HEK293 (cell line): ENCODE measurements around the gene MTFP1.
A peak's percentile ranks its signal among the peaks of the same experiment; 100 is the strongest.

Experiments used
- CTCF ChIA-PET: fragments of 350-600 bp; formaldehyde crosslinking; extraction: SDS; loops from one replicate; lab custom pipeline; 2021; ENCODE audit warnings: antibody characterized with exemption; lab: Yijun Ruan, JAX
- POLR2A ChIA-PET: fragments of 300-600 bp; formaldehyde crosslinking; extraction: SDS; loops from one replicate; lab custom pipeline; 2020; ENCODE audit warnings: antibody characterized with exemption, inconsistent platforms; lab: Yijun Ruan, JAX
- H3K27ac ChIP-seq: fragments of 200-500 bp; sonication (Bioruptor generic); 2 replicates; pipeline ENCODE4 v1.5.1; 2014; ENCODE audit warnings: low read depth, low read length, control low read depth, inconsistent platforms; ENCODE audit errors: extremely low read depth
- H3K36me3 ChIP-seq, 2 experiments: fragments of 200-500 bp in 1 of 2; sonication (Bioruptor generic) in 1 of 2; 1 replicate in 1 of 2; 2 replicates in 1 of 2; pipeline ENCODE4 v1.5.1; 2014 to 2017; ENCODE audit warnings: inconsistent platforms in 2 of 2, low read length in 2 of 2; ENCODE audit not compliant: control insufficient read depth in 2 of 2, insufficient read depth in 1 of 2
- H3K4me1 ChIP-seq: fragments of 200-500 bp; sonication (Bioruptor generic); 2 replicates; pipeline ENCODE4 v1.5.1; 2014; ENCODE audit warnings: mild to moderate bottlenecking, low read length, inconsistent platforms; ENCODE audit not compliant: control insufficient read depth, insufficient read depth
- H3K4me3 ChIP-seq: 2 replicates; pipeline ENCODE4 v1.5.1; 2011; ENCODE audit warnings: low read depth, mild to moderate bottlenecking, control low read depth, low read length, moderate library complexity
- H3K9me3 ChIP-seq: fragments of 200-500 bp; sonication (Bioruptor generic); 2 replicates; pipeline ENCODE4 v1.5.1; 2014; ENCODE audit warnings: low read depth, low read length, inconsistent platforms; ENCODE audit not compliant: control insufficient read depth, insufficient read depth
- BCL6B ChIP-seq: fragments of 450-650 bp; formaldehyde crosslinking; IDR thresholded peaks from 2 replicates; pipeline ENCODE4 v1.5.1; 2017; ENCODE audit warnings: missing biosample characterization, missing genetic modification characterization
- GLI2 ChIP-seq: fragments of 450-650 bp; formaldehyde crosslinking; IDR thresholded peaks from 2 replicates; pipeline ENCODE4; 2017; ENCODE audit warnings: missing biosample characterization, missing genetic modification characterization, low read depth, borderline replicate concordance
- OSR2 ChIP-seq: fragments of 450-650 bp; formaldehyde crosslinking; IDR thresholded peaks from 2 replicates; pipeline ENCODE4 v1.5.1; 2016; ENCODE audit warnings: missing biosample characterization, missing genetic modification characterization
- ZBTB1 ChIP-seq: fragments of 450-650 bp; formaldehyde crosslinking; IDR thresholded peaks from 2 replicates; pipeline ENCODE4 v1.5.1; 2016; ENCODE audit warnings: missing biosample characterization, missing genetic modification characterization
- ZEB2 ChIP-seq: fragments of 450-650 bp; formaldehyde crosslinking; IDR thresholded peaks from 2 replicates; pipeline ENCODE4 v1.5.1; 2016; ENCODE audit warnings: missing biosample characterization, missing genetic modification characterization
- ZNF140 ChIP-seq: fragments of 450-650 bp; formaldehyde crosslinking; IDR thresholded peaks from 2 replicates; pipeline ENCODE4 v1.5.1; 2016; ENCODE audit warnings: missing biosample characterization, missing genetic modification characterization
- ZNF155 ChIP-seq: fragments of 450-650 bp; formaldehyde crosslinking; IDR thresholded peaks from 2 replicates; pipeline ENCODE4 v1.5.1; 2016; ENCODE audit warnings: missing biosample characterization, missing genetic modification characterization
- ZNF239 ChIP-seq: fragments of 450-650 bp; formaldehyde crosslinking; IDR thresholded peaks from 2 replicates; pipeline ENCODE4 v1.5.1; 2016; ENCODE audit warnings: missing biosample characterization, missing genetic modification characterization
- ZNF24 ChIP-seq: fragments of 450-650 bp; formaldehyde crosslinking; IDR thresholded peaks from 2 replicates; pipeline ENCODE4 v1.5.1; 2016; ENCODE audit warnings: missing biosample characterization, missing genetic modification characterization
- ZNF302 ChIP-seq: fragments of 450-650 bp; formaldehyde crosslinking; IDR thresholded peaks from 2 replicates; pipeline ENCODE4 v1.5.1; 2016; ENCODE audit warnings: missing biosample characterization, missing genetic modification characterization, low read depth
- ZNF366 ChIP-seq: fragments of 450-650 bp; formaldehyde crosslinking; conservative IDR thresholded peaks from 2 replicates; pipeline ENCODE4 v1.5.1; 2016; ENCODE audit warnings: missing biosample characterization, missing genetic modification characterization
- ZNF391 ChIP-seq: fragments of 450-650 bp; formaldehyde crosslinking; IDR thresholded peaks from 2 replicates; pipeline ENCODE4 v1.5.1; 2016; ENCODE audit warnings: low read depth, missing biosample characterization, missing genetic modification characterization, borderline replicate concordance
- ZNF449 ChIP-seq: fragments of 450-650 bp; formaldehyde crosslinking; IDR thresholded peaks from 2 replicates; pipeline ENCODE4 v1.5.1; 2017; ENCODE audit warnings: missing biosample characterization, mild to moderate bottlenecking, missing genetic modification characterization, moderate library complexity
- ZNF560 ChIP-seq: fragments of 450-650 bp; formaldehyde crosslinking; IDR thresholded peaks from 2 replicates; pipeline ENCODE4 v1.5.1; 2017; ENCODE audit warnings: missing biosample characterization, missing genetic modification characterization, borderline replicate concordance
- ZXDB ChIP-seq: fragments of 450-650 bp; formaldehyde crosslinking; IDR thresholded peaks from 2 replicates; pipeline ENCODE4 v1.5.1; 2016; ENCODE audit warnings: missing biosample characterization, missing genetic modification characterization
- TF ChIP-seq, protein P1 (sequence below): fragments of 450-650 bp; formaldehyde crosslinking; conservative IDR thresholded peaks from 2 replicates; pipeline ENCODE4 v1.5.1; 2016; ENCODE audit warnings: low read depth, missing biosample characterization, missing genetic modification characterization
- TF ChIP-seq, protein P2 (sequence below): fragments of 450-650 bp; formaldehyde crosslinking; IDR thresholded peaks from 2 replicates; pipeline ENCODE4 v1.5.1; 2016; ENCODE audit warnings: missing biosample characterization, missing genetic modification characterization, borderline replicate concordance
- TF ChIP-seq, protein P3 (sequence below): fragments of 450-650 bp; formaldehyde crosslinking; conservative IDR thresholded peaks from 2 replicates; pipeline ENCODE4 v1.5.1; 2016; ENCODE audit warnings: low read depth, missing biosample characterization, missing genetic modification characterization
- TF ChIP-seq, protein P4 (sequence below): fragments of 450-650 bp; formaldehyde crosslinking; optimal IDR thresholded peaks from 2 replicates; pipeline ENCODE3; 2016; ENCODE audit warnings: missing biosample characterization, mild to moderate bottlenecking, missing genetic modification characterization
- TF ChIP-seq, protein P5 (sequence below): fragments of 450-650 bp; IDR thresholded peaks from 2 replicates; pipeline ENCODE4 v1.5.1; 2018; ENCODE audit warnings: missing biosample characterization, mild to moderate bottlenecking, missing genetic modification characterization

The MTFP1 gene

GRCh38 chr22:30435674-30436126, 10.1 kb downstream of the MTFP1 start (continued):
- TF ChIP-seq, protein P1, sequence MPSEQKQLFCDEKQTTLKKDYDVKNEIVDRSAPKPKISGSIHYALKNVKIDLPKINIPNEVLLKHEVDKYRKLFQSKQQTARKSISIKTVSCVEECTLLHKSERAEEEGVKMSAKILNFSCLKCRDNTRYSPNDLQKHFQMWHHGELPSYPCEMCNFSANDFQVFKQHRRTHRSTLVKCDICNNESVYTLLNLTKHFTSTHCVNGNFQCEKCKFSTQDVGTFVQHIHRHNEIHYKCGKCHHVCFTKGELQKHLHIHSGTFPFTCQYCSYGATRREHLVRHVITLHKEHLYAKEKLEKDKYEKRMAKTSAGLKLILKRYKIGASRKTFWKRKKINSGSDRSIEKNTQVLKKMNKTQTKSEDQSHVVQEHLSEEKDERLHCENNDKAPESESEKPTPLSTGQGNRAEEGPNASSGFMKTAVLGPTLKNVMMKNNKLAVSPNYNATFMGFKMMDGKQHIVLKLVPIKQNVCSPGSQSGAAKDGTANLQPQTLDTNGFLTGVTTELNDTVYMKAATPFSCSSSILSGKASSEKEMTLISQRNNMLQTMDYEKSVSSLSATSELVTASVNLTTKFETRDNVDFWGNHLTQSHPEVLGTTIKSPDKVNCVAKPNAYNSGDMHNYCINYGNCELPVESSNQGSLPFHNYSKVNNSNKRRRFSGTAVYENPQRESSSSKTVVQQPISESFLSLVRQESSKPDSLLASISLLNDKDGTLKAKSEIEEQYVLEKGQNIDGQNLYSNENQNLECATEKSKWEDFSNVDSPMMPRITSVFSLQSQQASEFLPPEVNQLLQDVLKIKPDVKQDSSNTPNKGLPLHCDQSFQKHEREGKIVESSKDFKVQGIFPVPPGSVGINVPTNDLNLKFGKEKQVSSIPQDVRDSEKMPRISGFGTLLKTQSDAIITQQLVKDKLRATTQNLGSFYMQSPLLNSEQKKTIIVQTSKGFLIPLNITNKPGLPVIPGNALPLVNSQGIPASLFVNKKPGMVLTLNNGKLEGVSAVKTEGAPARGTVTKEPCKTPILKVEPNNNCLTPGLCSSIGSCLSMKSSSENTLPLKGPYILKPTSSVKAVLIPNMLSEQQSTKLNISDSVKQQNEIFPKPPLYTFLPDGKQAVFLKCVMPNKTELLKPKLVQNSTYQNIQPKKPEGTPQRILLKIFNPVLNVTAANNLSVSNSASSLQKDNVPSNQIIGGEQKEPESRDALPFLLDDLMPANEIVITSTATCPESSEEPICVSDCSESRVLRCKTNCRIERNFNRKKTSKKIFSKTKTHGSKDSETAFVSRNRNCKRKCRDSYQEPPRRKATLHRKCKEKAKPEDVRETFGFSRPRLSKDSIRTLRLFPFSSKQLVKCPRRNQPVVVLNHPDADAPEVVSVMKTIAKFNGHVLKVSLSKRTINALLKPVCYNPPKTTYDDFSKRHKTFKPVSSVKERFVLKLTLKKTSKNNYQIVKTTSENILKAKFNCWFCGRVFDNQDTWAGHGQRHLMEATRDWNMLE = peak; percentile 75
- TF ChIP-seq ZXDB (tag by site-specific recombination) (peak; percentile 66), ZNF155 (tag by site-specific recombination) (no peak), ZBTB1 (no peak), BCL6B (tag by site-specific recombination) (no peak)

DNA sequence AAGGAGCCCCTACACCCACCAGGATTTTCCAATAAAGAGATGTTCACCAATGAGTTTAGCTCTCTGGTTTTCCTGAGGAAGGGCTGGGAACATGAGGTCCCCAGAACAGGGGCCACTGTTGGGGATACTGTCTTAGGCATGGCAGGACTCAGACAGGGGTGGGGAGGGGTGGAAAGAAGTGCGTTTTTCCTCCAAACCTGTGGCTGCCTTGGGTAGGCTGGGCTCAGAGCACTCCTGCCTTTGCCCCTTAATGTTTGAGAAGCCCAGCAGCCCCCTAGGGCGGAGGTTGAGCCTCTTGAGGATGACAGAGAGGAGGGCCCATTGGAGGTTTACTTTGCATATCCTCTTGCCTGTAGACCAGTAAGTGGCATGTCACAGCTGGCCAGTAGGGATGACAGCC, 10.6 kb downstream of the MTFP1 start:
- H3K9me3 ChIP-seq = no peaks in the 10 kb centered on the region
- POLR2A ChIA-PET = interaction anchor here (2.8 kb wide), 1 partner anchor 12 kb away, joined by 11 read pairs; no protein-coding TSS in a partner anchor
- no peaks in the 10 kb centered on the region for H3K36me3 ChIP-seq
- CTCF ChIA-PET = interaction anchor here (1.5 to 2.1 kb wide), 2 partner anchors 9 to 11 kb away, joined by 10 read pairs; no protein-coding TSS in a partner anchor
- H3K4me1 ChIP-seq = no peaks in the 10 kb centered on the region
- H3K4me3 ChIP-seq = no peak overlapping the region
- no peak overlapping the region for H3K27ac ChIP-seq
- TF ChIP-seq ZEB2 (tag by site-specific recombination) = no peak
- no peak for TF ChIP-seq ZNF560 (tag by site-specific recombination)
- TF ChIP-seq ZNF239 (tag by site-specific recombination) = no peak
- no peak for TF ChIP-seq GLI2 (tag by site-specific recombination)
- TF ChIP-seq ZNF449 (tag by site-specific recombination) = no peak
- no peak for TF ChIP-seq ZNF366 (tag by site-specific recombination)
- TF ChIP-seq, protein P2, sequence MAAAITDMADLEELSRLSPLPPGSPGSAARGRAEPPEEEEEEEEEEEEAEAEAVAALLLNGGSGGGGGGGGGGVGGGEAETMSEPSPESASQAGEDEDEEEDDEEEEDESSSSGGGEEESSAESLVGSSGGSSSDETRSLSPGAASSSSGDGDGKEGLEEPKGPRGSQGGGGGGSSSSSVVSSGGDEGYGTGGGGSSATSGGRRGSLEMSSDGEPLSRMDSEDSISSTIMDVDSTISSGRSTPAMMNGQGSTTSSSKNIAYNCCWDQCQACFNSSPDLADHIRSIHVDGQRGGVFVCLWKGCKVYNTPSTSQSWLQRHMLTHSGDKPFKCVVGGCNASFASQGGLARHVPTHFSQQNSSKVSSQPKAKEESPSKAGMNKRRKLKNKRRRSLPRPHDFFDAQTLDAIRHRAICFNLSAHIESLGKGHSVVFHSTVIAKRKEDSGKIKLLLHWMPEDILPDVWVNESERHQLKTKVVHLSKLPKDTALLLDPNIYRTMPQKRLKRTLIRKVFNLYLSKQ (tag by site-specific recombination) = no peak
- TF ChIP-seq, protein P3, sequence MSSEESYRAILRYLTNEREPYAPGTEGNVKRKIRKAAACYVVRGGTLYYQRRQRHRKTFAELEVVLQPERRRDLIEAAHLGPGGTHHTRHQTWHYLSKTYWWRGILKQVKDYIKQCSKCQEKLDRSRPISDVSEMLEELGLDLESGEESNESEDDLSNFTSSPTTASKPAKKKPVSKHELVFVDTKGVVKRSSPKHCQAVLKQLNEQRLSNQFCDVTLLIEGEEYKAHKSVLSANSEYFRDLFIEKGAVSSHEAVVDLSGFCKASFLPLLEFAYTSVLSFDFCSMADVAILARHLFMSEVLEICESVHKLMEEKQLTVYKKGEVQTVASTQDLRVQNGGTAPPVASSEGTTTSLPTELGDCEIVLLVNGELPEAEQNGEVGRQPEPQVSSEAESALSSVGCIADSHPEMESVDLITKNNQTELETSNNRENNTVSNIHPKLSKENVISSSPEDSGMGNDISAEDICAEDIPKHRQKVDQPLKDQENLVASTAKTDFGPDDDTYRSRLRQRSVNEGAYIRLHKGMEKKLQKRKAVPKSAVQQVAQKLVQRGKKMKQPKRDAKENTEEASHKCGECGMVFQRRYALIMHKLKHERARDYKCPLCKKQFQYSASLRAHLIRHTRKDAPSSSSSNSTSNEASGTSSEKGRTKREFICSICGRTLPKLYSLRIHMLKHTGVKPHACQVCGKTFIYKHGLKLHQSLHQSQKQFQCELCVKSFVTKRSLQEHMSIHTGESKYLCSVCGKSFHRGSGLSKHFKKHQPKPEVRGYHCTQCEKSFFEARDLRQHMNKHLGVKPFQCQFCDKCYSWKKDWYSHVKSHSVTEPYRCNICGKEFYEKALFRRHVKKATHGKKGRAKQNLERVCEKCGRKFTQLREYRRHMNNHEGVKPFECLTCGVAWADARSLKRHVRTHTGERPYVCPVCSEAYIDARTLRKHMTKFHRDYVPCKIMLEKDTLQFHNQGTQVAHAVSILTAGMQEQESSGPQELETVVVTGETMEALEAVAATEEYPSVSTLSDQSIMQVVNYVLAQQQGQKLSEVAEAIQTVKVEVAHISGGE = no peak
- TF ChIP-seq, protein P4, sequence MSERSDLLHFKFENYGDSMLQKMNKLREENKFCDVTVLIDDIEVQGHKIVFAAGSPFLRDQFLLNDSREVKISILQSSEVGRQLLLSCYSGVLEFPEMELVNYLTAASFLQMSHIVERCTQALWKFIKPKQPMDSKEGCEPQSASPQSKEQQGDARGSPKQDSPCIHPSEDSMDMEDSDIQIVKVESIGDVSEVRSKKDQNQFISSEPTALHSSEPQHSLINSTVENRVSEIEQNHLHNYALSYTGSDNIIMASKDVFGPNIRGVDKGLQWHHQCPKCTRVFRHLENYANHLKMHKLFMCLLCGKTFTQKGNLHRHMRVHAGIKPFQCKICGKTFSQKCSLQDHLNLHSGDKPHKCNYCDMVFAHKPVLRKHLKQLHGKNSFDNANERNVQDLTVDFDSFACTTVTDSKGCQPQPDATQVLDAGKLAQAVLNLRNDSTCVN (tag by site-specific recombination) = no peak
- TF ChIP-seq ZNF140 = no peak
- no peak for TF ChIP-seq ZNF24 (tag by site-specific recombination)
- TF ChIP-seq ZNF391 (tag by site-specific recombination) = no peak
- TF ChIP-seq, protein P5, sequence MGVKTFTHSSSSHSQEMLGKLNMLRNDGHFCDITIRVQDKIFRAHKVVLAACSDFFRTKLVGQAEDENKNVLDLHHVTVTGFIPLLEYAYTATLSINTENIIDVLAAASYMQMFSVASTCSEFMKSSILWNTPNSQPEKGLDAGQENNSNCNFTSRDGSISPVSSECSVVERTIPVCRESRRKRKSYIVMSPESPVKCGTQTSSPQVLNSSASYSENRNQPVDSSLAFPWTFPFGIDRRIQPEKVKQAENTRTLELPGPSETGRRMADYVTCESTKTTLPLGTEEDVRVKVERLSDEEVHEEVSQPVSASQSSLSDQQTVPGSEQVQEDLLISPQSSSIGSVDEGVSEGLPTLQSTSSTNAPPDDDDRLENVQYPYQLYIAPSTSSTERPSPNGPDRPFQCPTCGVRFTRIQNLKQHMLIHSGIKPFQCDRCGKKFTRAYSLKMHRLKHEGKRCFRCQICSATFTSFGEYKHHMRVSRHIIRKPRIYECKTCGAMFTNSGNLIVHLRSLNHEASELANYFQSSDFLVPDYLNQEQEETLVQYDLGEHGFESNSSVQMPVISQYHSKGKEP (tag by site-specific recombination) = no peak
- TF ChIP-seq OSR2 (tag by site-specific recombination) = no peak
- no peak for TF ChIP-seq ZNF302 (tag by site-specific recombination)
